ENCODE results near the gene MRPL39. TPM values are rescaled to one million over a fixed set of nuclear protein-coding genes. Genes with fewer than 3 reads are reported as not detected.

The MRPL39 gene
- total and polyA plus RNA-seq, 2 donors (not counting 3 experiments of a cell fraction or from before 2014, with no cell fraction given): 10.4 to 25.2 TPM

GRCh38 chr21:25624511-25624910 lies 17.2 kb upstream of the MRPL39 start:
- no peaks in the 10 kb centered on the region for H3K9me3 ChIP-seq (replicated peaks; ENCODE audit: control insufficient read depth, insufficient read depth, low read length)
- no peaks in the 10 kb centered on the region for H3K4me1 ChIP-seq (ENCODE audit: control insufficient read depth, extremely low read depth, insufficient read depth, low read length)
- no peak overlapping the region for H3K9ac ChIP-seq (replicated peaks; ENCODE audit: extremely low read depth, insufficient read depth, low read length)
- no peak overlapping the region for H3K4me2 ChIP-seq (ENCODE audit: insufficient read depth, low read length)
- no peak for DNase-seq (ENCODE audit: low read depth, low spot score)
- no peaks in the 10 kb centered on the region for H4K20me1 ChIP-seq (replicated peaks; ENCODE audit: control insufficient read depth, extremely low read depth, insufficient read depth, low read length)
- TF ChIP-seq POLR2A (IDR thresholded peaks at IDR 0.05; ENCODE audit: low read depth, low read length): no peak
- H3K36me3 ChIP-seq (ENCODE audit: control insufficient read depth in 2 of 2, extremely low read depth in 1 of 2, insufficient read depth in 2 of 2, low read length in 2 of 2): no peaks in the 10 kb centered on the region
- intact Hi-C loops (cut with micrococcal nuclease) (no loop called here), dilution Hi-C loops (cut with MboI; ENCODE audit: extremely low pct_ligation_motif_present, low sequenced_read_pairs) (no loop called here)
- FAIRE-seq: no peak
- no peaks in the 10 kb centered on the region for H3K79me2 ChIP-seq (ENCODE audit: control insufficient read depth, insufficient read depth, low read length)
- H3K27me3 ChIP-seq (ENCODE audit: control insufficient read depth in 2 of 2, insufficient read depth in 2 of 2, low read length in 2 of 2): no peaks in the 10 kb centered on the region
- CTCF ChIA-PET: interaction anchor here (0.9 kb wide), 1 partner anchor 8 kb away, joined by 3 read pairs; no protein-coding TSS in a partner anchor
- BruUV-seq (replicated peaks): no TSS peak
- H3K27ac ChIP-seq (ENCODE audit: insufficient read depth, low read depth, low read length): no peak overlapping the region
- H2AFZ ChIP-seq (ENCODE audit: low read depth, low read length): no peak overlapping the region
- no peak overlapping the region for H3K4me3 ChIP-seq (replicated peaks in 1 of 3; ENCODE audit: insufficient read depth in 1 of 3, low read depth in 1 of 3, low read length in 3 of 3)
- POLR2A ChIA-PET: no interaction called here
- no peaks in the 10 kb centered on the region for H3K9me1 ChIP-seq (replicated peaks; ENCODE audit: control insufficient read depth, extremely low read depth, insufficient read depth, low read length)

DNA sequence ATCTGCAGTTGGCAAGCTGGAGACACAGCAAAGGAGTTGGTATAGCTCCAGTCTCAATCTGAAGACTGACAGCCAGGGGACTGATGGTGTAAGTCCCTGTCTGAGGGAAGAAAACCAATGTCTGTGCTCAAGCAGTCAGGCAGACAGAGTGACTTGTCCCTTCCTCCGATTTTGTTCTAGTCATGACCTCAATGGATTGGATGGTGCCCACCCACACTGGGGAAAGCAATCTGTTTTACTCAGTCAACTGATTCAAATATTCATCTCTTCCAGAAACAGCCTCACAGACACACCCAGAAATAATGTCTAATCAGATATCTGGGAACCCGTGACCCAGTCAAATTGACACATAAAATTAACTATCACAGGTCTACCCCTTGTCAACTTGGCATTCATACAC lies 11.9 kb upstream of the MRPL39 start:
- Histone ChIP-seq H3K36me3 (ENCODE audit: control insufficient read depth in 2 of 2, extremely low read depth in 1 of 2, insufficient read depth in 2 of 2, low read length in 2 of 2) (no peaks in the 10 kb centered on the region), H3K4me2 (ENCODE audit: insufficient read depth, low read length) (no peak overlapping the region), H4K20me1 (replicated peaks; ENCODE audit: control insufficient read depth, extremely low read depth, insufficient read depth, low read length) (no peaks in the 10 kb centered on the region), H3K9me3 (replicated peaks; ENCODE audit: control insufficient read depth, insufficient read depth, low read length) (no peaks in the 10 kb centered on the region), H2AFZ (ENCODE audit: low read depth, low read length) (no peak overlapping the region), H3K9ac (replicated peaks; ENCODE audit: extremely low read depth, insufficient read depth, low read length) (no peak overlapping the region), H3K27ac (ENCODE audit: insufficient read depth, low read depth, low read length) (no peak overlapping the region), H3K79me2 (ENCODE audit: control insufficient read depth, insufficient read depth, low read length) (no peaks in the 10 kb centered on the region), H3K27me3 (ENCODE audit: control insufficient read depth in 2 of 2, insufficient read depth in 2 of 2, low read length in 2 of 2) (peaks cover 0 to 2% of the 10 kb centered on the region in 2 experiments), H3K4me1 (ENCODE audit: control insufficient read depth, extremely low read depth, insufficient read depth, low read length) (no peaks in the 10 kb centered on the region), H3K4me3 (replicated peaks in 1 of 3; ENCODE audit: insufficient read depth in 1 of 3, low read depth in 1 of 3, low read length in 3 of 3) (no peak overlapping the region), H3K9me1 (replicated peaks; ENCODE audit: control insufficient read depth, extremely low read depth, insufficient read depth, low read length) (no peaks in the 10 kb centered on the region)
- CTCF ChIA-PET: no interaction called here
- POLR2A ChIA-PET: no interaction called here
- no peak for TF ChIP-seq CTCF (IDR thresholded peaks at IDR 0.05; ENCODE audit: extremely low read depth in 1 of 2, insufficient read depth in 1 of 2, low read depth in 1 of 2, low read length in 2 of 2)
- TF ChIP-seq POLR2AphosphoS5 (IDR thresholded peaks at IDR 0.05; ENCODE audit: insufficient read depth, low read depth, low read length): no peak
- no peak for TF ChIP-seq MAX (IDR thresholded peaks at IDR 0.05; ENCODE audit: insufficient read depth, insufficient read length)
- TF ChIP-seq EZH2 (IDR thresholded peaks at IDR 0.05; ENCODE audit: borderline replicate concordance, low read depth, low read length, severe bottlenecking): no peak
- TF ChIP-seq JUN (IDR thresholded peaks at IDR 0.05; ENCODE audit: borderline replicate concordance, insufficient read depth, insufficient read length, low read depth): no peak
- no peak for TF ChIP-seq GATA2 (IDR thresholded peaks at IDR 0.05; ENCODE audit: insufficient read depth, insufficient read length, low read depth, low read length)
- TF ChIP-seq MYC (IDR thresholded peaks at IDR 0.05; ENCODE audit: low read depth, low read length): no peak
- TF ChIP-seq FOS (IDR thresholded peaks at IDR 0.05; ENCODE audit: borderline replicate concordance, insufficient read depth, low read length): no peak
- no TSS peak for BruUV-seq (replicated peaks)
- intact Hi-C loops (cut with micrococcal nuclease): no loop called here
- DNase-seq (ENCODE audit: low read depth, low spot score): no peak
- dilution Hi-C loops (cut with MboI; ENCODE audit: extremely low pct_ligation_motif_present, low sequenced_read_pairs): no loop called here
- FAIRE-seq: no peak

Measured in endothelial cell of umbilical vein (primary cell).